Fibroblast of skin of back (primary cell): ENCODE data around the gene ACBD5.

Experiments used
- DNase-seq: peaks from one replicate; pipeline ENCODE4 v3.0.0-alpha.2; 2013

The ACBD5 gene

DNA sequence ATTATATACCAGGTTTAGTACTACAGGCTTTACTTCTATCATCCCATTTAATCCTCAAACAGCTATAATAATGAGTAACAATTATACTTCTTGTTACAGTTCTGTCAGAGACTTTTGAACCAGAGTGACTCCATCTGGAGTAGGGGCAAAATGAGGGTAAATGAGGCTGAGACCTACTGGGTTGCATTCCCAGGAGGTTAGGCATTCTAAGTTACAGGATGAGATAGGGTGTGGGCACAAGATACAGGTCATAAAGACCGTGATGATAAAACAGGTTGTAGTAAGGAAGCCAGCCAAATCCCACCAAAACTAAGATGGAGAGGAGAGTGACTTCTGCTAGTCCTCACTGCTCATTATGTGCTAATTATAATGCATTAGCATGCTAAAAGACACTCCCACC lies 90.3 kb downstream of the ACBD5 start:
- no peak for DNase-seq

DNA sequence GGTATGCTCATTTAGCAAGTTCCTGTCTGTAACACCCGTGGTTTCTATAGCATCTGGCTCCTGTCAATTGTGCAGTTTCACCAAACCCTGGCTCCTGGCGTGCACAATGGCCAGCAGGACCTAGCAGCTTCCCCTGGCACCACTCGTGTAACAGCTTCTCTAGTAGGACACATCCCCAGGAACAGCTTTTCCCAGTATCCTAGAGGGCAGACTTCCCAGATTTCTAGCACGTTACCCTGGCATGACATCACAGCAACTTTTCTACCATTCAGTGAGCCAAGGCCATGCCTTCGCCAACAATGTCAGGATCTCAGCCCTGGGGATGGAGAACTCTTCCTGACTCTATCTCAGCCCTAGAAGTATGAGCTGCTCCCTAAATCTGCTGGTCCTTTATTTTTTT lies 92.9 kb downstream of the ACBD5 start:
- DNase-seq, result no peak

DNA sequence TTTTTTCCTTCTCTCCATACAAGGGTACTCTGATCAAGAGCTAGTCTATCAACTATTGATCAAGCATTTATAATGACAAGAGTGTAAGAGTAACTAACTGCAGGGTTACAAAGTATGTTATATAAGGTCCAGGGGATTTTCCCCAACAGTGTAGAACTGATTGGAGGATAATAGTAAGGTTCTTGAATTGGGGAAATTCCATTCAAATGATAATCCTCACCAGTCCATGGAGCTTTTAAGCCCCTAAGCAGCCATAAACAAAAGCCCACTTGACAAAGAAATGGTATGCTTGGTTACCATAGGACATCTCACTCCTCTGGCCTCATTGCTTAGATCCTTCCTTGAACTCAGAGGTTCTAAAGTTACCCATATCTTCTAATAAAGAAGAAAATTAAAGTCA lies 94.7 kb downstream of the ACBD5 start:
- no peak for DNase-seq
